ENCODE measurements around the gene AFF3. TPM values are rescaled to one million over a fixed set of nuclear protein-coding genes. Genes with fewer than 3 reads are reported as not detected.
"Not testable (repeated sequence)": the region's sequence is repeated elsewhere in the genome, so short reads cannot be mapped to it uniquely, and the experiment has no call there.

Gene AFF3
- total RNA-seq, 1 experiment from 2014 or later = 8.9 TPM

GRCh38 chr2:99670768-99671734 lies 471.3 kb downstream of the AFF3 start:
- DNase-seq (ENCODE audit: low read depth) = peak; percentile 32

- no peak for DNase-seq (ENCODE audit: low read depth)
Observed at GRCh38 chr2:99666256-99666655, 476.1 kb downstream of the AFF3 start.

- DNase-seq (ENCODE audit: low read depth) = no peak
Observed at GRCh38 chr2:99663641-99664040, 478.7 kb downstream of the AFF3 start.

- peak; percentile 87 for DNase-seq (ENCODE audit: low read depth)
Observed at GRCh38 chr2:99662761-99663341, 479.5 kb downstream of the AFF3 start.

- not testable (repeated sequence) for DNase-seq (ENCODE audit: low read depth)
Observed at GRCh38 chr2:99661761-99662160, 480.6 kb downstream of the AFF3 start.

- no peak for DNase-seq (ENCODE audit: low read depth)
Observed at GRCh38 chr2:99660616-99661406, 481.6 kb downstream of the AFF3 start.

GRCh38 chr2:99659874-99660273 lies 482.5 kb downstream of the AFF3 start:
- DNase-seq (ENCODE audit: low read depth) = no peak

- DNase-seq (ENCODE audit: low read depth) = no peak
Observed at GRCh38 chr2:99657691-99658258, 484.6 kb downstream of the AFF3 start.

- peak; percentile 16 for DNase-seq (ENCODE audit: low read depth)
Observed at GRCh38 chr2:99656994-99657393, 485.4 kb downstream of the AFF3 start.

GRCh38 chr2:99653433-99653832 lies 489.0 kb downstream of the AFF3 start:
- DNase-seq (ENCODE audit: low read depth) = no peak

- no peak for DNase-seq (ENCODE audit: low read depth)
Observed at GRCh38 chr2:99652862-99653261, 489.5 kb downstream of the AFF3 start.

- peak; percentile 80 for DNase-seq (ENCODE audit: low read depth)
Observed at GRCh38 chr2:99651930-99652670, 490.3 kb downstream of the AFF3 start.

GRCh38 chr2:99648906-99649789 lies 493.2 kb downstream of the AFF3 start:
- DNase-seq (ENCODE audit: low read depth) = no peak

GRCh38 chr2:99648178-99648844 lies 494.1 kb downstream of the AFF3 start:
- peak; percentile 27 for DNase-seq (ENCODE audit: low read depth)

GRCh38 chr2:99645960-99646359 lies 496.4 kb downstream of the AFF3 start:
- DNase-seq (ENCODE audit: low read depth) = no peak

- DNase-seq (ENCODE audit: low read depth) = peak; percentile 19
Observed at GRCh38 chr2:99644419-99644787, 498.0 kb downstream of the AFF3 start.

GRCh38 chr2:99643787-99644418 lies 498.5 kb downstream of the AFF3 start:
- no peak for DNase-seq (ENCODE audit: low read depth)

GRCh38 chr2:99641999-99642398 lies 500.4 kb downstream of the AFF3 start:
- DNase-seq (ENCODE audit: low read depth) = no peak

- DNase-seq (ENCODE audit: low read depth) = no peak
Observed at GRCh38 chr2:99640635-99641151, 501.7 kb downstream of the AFF3 start.

Measured in Daoy (cell line).